Keratinocyte (primary cell): Measurements from ENCODE around the gene SPTSSB. TPM values are rescaled to one million over a fixed set of nuclear protein-coding genes. Genes with fewer than 3 reads are reported as not detected.

Source experiments
- DNase-seq: peaks from one replicate; pipeline ENCODE4 v3.0.0-alpha.2; 2011; ENCODE audit warnings: low read depth, missing footprints, low spot score
- FAIRE-seq: peaks from 2 replicates; lab custom pipeline; 2011; peaks lifted over from hg19 to GRCh38; lab: Jason Lieb, UNC
- H2AFZ ChIP-seq: 2 replicates; pipeline ENCODE4 v1.6.0; 2012; ENCODE audit warnings: low read length, control low read depth, inconsistent platforms; ENCODE audit not compliant: control insufficient read depth
- H3K27ac ChIP-seq: 2 replicates; pipeline ENCODE4 v1.5.1; 2011; ENCODE audit warnings: low read length; ENCODE audit not compliant: control insufficient read depth, insufficient read depth
- H3K27me3 ChIP-seq: 3 replicates; pipeline ENCODE4 v1.6.0; 2011; ENCODE audit warnings: low read length; ENCODE audit not compliant: control insufficient read depth, insufficient read depth; ENCODE audit errors: extremely low read depth
- H3K36me3 ChIP-seq, 2 experiments: 2 replicates in 1 of 2; 3 replicates in 1 of 2; pipeline ENCODE4 v1.5.1; 2011; ENCODE audit warnings: low read length in 2 of 2, mild to moderate bottlenecking in 1 of 2; ENCODE audit not compliant: control insufficient read depth in 2 of 2, insufficient read depth in 2 of 2; ENCODE audit errors: extremely low read depth in 1 of 2
- H3K4me1 ChIP-seq: 3 replicates; pipeline ENCODE4 v1.5.1; 2011; ENCODE audit warnings: low read length; ENCODE audit not compliant: control insufficient read depth, insufficient read depth; ENCODE audit errors: extremely low read depth
- H3K4me2 ChIP-seq: 3 replicates; pipeline ENCODE4 v1.6.0; 2011; ENCODE audit warnings: low read depth, low read length; ENCODE audit not compliant: control insufficient read depth, insufficient read depth; ENCODE audit errors: extremely low read depth
- H3K4me3 ChIP-seq, 3 experiments: fragments of 200-600 bp in 1 of 3; sonication (generic) in 1 of 3; 2 replicates in 2 of 3; 3 replicates in 1 of 3; pipeline ENCODE4 v1.5.1; 2011 to 2016; ENCODE audit warnings: low read length in 3 of 3, mild to moderate bottlenecking in 3 of 3, control low read depth in 2 of 3, inconsistent platforms in 1 of 3, low read depth in 1 of 3, mixed read lengths in 1 of 3, mixed run types in 1 of 3, moderate library complexity in 1 of 3; ENCODE audit not compliant: control insufficient read depth in 2 of 3, insufficient read depth in 2 of 3; ENCODE audit errors: extremely low read depth in 1 of 3
- H3K79me2 ChIP-seq: 2 replicates; pipeline ENCODE4 v1.6.0; 2012; ENCODE audit warnings: low read length; ENCODE audit not compliant: control insufficient read depth, insufficient read depth
- H3K9ac ChIP-seq: 3 replicates; pipeline ENCODE4 v1.6.0; 2011; ENCODE audit warnings: low read length; ENCODE audit not compliant: control insufficient read depth, insufficient read depth; ENCODE audit errors: extremely low read depth
- H3K9me1 ChIP-seq: 3 replicates; pipeline ENCODE4 v1.6.0; 2011; ENCODE audit warnings: low read length; ENCODE audit not compliant: control insufficient read depth, insufficient read depth; ENCODE audit errors: extremely low read depth
- H3K9me3 ChIP-seq: 2 replicates; pipeline ENCODE4 v1.5.1; 2012; ENCODE audit warnings: low read depth, low read length; ENCODE audit not compliant: control insufficient read depth
- H4K20me1 ChIP-seq: 3 replicates; pipeline ENCODE4 v1.6.0; 2011; ENCODE audit warnings: low read length; ENCODE audit not compliant: control insufficient read depth, insufficient read depth; ENCODE audit errors: extremely low read depth
- EZH2 ChIP-seq: IDR thresholded peaks from one replicate; pipeline ENCODE4 v1.6.1; 2012; ENCODE audit warnings: inconsistent platforms, mild to moderate bottlenecking, low read length, moderate library complexity
- dilution Hi-C: fragments of 300-500 bp; cut with MboI; formaldehyde crosslinking; loops from one replicate; pipeline ENCODE4 v1.7.0; 2020; ENCODE audit warnings: low sequenced_read_pairs; ENCODE audit not compliant: extremely low pct_ligation_motif_present
- polyA plus RNA-seq, 5 experiments: library from polyadenylated mRNA; depleted of rRNA in 3 of 5; stranded (reverse) in 3 of 5; stranded (forward) in 1 of 5; unstranded in 1 of 5; fragments of >200 nt; gene quantifications; 1 replicate in 1 of 5; 2 replicates in 3 of 5; 3 replicates in 1 of 5; pipeline versions ENCODE4 v1.2.1 to v1.2.3, GENCODE V29; 2011 to 2012; ENCODE audit warnings: missing spikeins in 2 of 5, low read depth in 1 of 5, low replicate concordance in 1 of 5
- TF ChIP-seq, protein P1 (sequence below), 3 experiments: IDR thresholded peaks in 1 of 3; conservative IDR thresholded peaks in 1 of 3; optimal IDR thresholded peaks in 1 of 3; 2 replicates in 2 of 3; 3 replicates in 1 of 3; pipeline versions ENCODE3 to v1.5.1; 2011; ENCODE audit warnings: low read length in 3 of 3, mild to moderate bottlenecking in 3 of 3, moderate library complexity in 2 of 3, control low read depth in 1 of 3, inconsistent platforms in 1 of 3; ENCODE audit not compliant: insufficient read depth in 2 of 3; ENCODE audit errors: extremely low read depth in 1 of 3

The SPTSSB gene
- polyA plus RNA-seq, 1 donor (not counting 4 experiments of a cell fraction or from before 2014, with no cell fraction given) = 2.6 TPM

DNA sequence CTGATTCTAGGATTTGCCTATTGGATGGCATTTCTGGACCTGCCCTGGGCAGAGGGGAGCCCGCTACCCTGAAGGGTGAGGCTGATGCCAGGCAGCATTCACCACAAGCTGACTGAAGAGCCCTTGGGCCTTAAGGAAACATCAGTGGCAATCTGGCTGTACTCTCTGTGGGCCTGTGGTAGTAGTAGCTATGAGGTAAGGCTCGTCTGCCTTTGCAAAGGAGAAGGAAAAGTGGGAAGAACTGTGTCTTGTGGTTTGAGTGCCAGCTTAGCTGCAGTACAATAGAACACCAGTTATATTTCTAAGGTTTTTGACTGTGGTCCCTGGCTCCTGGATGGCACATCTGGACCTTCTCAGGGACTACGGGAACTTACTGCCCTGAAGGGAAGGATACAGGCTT lies 51.5 kb downstream of the SPTSSB start:
- H3K4me2 ChIP-seq = no peak overlapping the region
- no peak for DNase-seq
- dilution Hi-C loops = no loop called here
- no peak overlapping the region for H3K27ac ChIP-seq
- H3K9ac ChIP-seq = no peak overlapping the region
- H3K9me1 ChIP-seq = no peaks in the 10 kb centered on the region
- H3K79me2 ChIP-seq = no peaks in the 10 kb centered on the region
- TF ChIP-seq, protein P1, sequence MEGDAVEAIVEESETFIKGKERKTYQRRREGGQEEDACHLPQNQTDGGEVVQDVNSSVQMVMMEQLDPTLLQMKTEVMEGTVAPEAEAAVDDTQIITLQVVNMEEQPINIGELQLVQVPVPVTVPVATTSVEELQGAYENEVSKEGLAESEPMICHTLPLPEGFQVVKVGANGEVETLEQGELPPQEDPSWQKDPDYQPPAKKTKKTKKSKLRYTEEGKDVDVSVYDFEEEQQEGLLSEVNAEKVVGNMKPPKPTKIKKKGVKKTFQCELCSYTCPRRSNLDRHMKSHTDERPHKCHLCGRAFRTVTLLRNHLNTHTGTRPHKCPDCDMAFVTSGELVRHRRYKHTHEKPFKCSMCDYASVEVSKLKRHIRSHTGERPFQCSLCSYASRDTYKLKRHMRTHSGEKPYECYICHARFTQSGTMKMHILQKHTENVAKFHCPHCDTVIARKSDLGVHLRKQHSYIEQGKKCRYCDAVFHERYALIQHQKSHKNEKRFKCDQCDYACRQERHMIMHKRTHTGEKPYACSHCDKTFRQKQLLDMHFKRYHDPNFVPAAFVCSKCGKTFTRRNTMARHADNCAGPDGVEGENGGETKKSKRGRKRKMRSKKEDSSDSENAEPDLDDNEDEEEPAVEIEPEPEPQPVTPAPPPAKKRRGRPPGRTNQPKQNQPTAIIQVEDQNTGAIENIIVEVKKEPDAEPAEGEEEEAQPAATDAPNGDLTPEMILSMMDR (optimal IDR thresholded peaks at IDR 0.05 in 1 of 3, IDR thresholded peaks at IDR 0.05 in 1 of 3, conservative IDR thresholded peaks at IDR 0.05 in 1 of 3; ENCODE audit: extremely low read depth in 1 of 3, insufficient read depth in 2 of 3, low read length in 3 of 3) = no peak
- H3K27me3 ChIP-seq = no peaks in the 10 kb centered on the region
- H3K36me3 ChIP-seq = no peaks in the 10 kb centered on the region
- peaks cover 17% of the 10 kb centered on the region for H3K4me1 ChIP-seq
- no peak overlapping the region for H3K4me3 ChIP-seq
- no peak for FAIRE-seq
- H3K9me3 ChIP-seq = no peaks in the 10 kb centered on the region
- no peaks in the 10 kb centered on the region for H4K20me1 ChIP-seq
- H2AFZ ChIP-seq = no peak overlapping the region

GRCh38 chr3:161317077-161317476 lies 54.2 kb downstream of the SPTSSB start:
- no peak overlapping the region for H3K4me3 ChIP-seq
- H3K27ac ChIP-seq = no peak overlapping the region
- no peaks in the 10 kb centered on the region for H3K36me3 ChIP-seq
- FAIRE-seq (no peak), DNase-seq (no peak)
- no peaks in the 10 kb centered on the region for H3K9me3 ChIP-seq
- no peak overlapping the region for H3K9ac ChIP-seq
- no peaks in the 10 kb centered on the region for H3K79me2 ChIP-seq
- H3K9me1 ChIP-seq = no peaks in the 10 kb centered on the region
- H4K20me1 ChIP-seq = no peaks in the 10 kb centered on the region
- dilution Hi-C loops = no loop called here
- no peaks in the 10 kb centered on the region for H3K27me3 ChIP-seq
- TF ChIP-seq, protein P1 (optimal IDR thresholded peaks at IDR 0.05 in 1 of 3, IDR thresholded peaks at IDR 0.05 in 1 of 3, conservative IDR thresholded peaks at IDR 0.05 in 1 of 3; ENCODE audit: extremely low read depth in 1 of 3, insufficient read depth in 2 of 3, low read length in 3 of 3) = no peak
- TF ChIP-seq EZH2 = no peak
- no peak overlapping the region for H3K4me2 ChIP-seq
- H3K4me1 ChIP-seq = peaks cover 19% of the 10 kb centered on the region
- no peak overlapping the region for H2AFZ ChIP-seq
